Measurements from ENCODE around the gene CAMK4. TPM values are rescaled to one million over a fixed set of nuclear protein-coding genes. Genes with fewer than 3 reads are reported as not detected.

The CAMK4 gene
- total RNA-seq, 1 experiment from 2014 or later = 19.3 TPM

DNA sequence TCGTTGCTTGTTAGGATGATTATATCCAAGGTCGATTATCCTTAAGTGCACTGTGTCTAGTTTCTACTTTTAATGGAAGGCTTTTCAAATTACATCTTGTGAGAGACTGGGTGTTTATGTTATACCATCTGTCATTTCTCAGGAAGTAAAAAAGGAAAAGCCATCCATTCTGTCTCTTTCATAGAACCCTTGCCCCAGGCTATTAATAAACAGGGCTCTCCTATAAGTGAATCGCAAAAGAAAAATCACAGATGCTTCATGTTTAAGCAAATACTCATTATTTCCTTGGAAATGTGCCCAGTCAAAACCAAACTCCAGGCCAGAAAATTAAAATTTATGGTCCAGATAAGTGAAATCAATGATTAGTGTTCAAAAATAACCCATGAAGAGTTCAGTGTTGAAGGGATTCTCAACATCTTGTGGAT is 230.0 kb downstream of the CAMK4 start:
- Histone ChIP-seq H3K9me3 (replicated peaks) (no peaks in the 10 kb centered on the region), H3K4me1 (peaks cover 12% of the 10 kb centered on the region), H3K27me3 (no peaks in the 10 kb centered on the region), H3K27ac (peak overlapping the region; percentile 41; the same call in 1 of the 2 replicates), H3K4me3 (peak overlapping the region; percentile 18), H3K36me3 (no peaks in the 10 kb centered on the region)
- peak; percentile 27 to 78 for DNase-seq

DNA sequence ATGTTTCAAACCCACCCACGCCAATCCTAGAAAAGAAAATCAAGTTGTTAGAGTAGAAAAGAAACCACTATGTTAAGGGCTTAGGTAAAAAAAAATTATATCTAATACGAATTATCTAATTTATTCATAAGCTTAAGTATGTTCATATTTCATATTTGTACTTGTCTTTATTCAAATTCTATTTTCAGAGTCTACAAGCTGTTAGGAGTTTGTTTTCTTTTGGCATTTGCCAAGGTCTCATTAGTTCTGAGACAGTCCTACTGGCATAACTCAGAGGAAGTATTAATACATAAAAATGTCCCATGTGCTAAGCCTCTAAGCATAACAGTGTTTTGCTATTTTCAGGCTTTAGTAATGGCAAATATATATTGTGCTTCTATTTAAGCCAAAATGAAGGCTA is 230.6 kb downstream of the CAMK4 start:
- H3K9me3 ChIP-seq (replicated peaks) = no peaks in the 10 kb centered on the region
- no peak overlapping the region for H3K4me3 ChIP-seq
- H3K27me3 ChIP-seq = no peaks in the 10 kb centered on the region
- no peak for DNase-seq
- peaks cover 12% of the 10 kb centered on the region for H3K4me1 ChIP-seq
- H3K36me3 ChIP-seq = no peaks in the 10 kb centered on the region
- no peak overlapping the region for H3K27ac ChIP-seq

DNA sequence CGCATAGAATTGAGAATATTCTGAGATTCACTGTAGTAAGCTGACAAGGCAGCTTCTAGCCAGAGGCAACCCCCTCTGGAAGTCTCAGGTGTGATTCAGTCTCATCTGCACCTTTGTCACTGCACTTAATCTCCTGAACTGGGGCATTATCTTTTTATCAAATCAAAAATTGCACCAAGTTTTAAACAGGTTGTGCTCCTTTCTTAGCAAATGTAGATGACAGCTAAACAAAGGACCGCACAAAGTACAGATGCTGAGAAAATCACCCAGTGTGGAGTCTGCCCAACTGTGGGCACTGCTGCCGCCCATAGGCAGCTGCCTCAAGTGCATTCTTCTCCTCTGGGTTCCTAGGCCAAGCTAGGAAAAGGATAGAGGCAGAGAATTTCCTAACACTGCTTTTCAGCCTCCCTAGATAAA is 237.1 kb downstream of the CAMK4 start:
- Histone ChIP-seq H3K4me1 (no peaks in the 10 kb centered on the region), H3K9me3 (replicated peaks) (no peaks in the 10 kb centered on the region), H3K4me3 (no peak overlapping the region), H3K27me3 (no peaks in the 10 kb centered on the region), H3K27ac (no peak overlapping the region), H3K36me3 (no peaks in the 10 kb centered on the region)
- peak in 1 of 2 experiments; percentile 34 for DNase-seq

DNA sequence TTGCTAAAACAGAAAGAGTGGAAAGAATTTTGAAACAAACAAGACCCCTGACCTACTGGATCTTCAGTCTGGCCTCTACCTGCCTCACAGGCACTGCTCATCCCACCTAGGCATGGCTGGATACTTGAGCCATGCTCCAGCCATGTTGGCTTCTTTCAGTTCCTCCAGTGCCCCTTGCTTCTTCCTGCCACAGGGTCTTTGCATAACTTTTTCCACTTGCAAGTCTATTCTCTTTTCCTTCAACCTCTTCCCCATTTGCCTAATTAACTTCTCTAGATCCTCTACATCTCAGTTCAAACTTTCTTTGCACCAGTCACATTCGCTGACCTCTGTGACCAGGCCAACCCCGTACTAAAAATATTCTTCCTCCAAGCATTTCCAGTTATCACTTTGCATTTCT is 237.8 kb downstream of the CAMK4 start:
- H3K36me3 ChIP-seq = no peaks in the 10 kb centered on the region
- no peak overlapping the region for H3K27ac ChIP-seq
- no peaks in the 10 kb centered on the region for H3K4me1 ChIP-seq
- no peaks in the 10 kb centered on the region for H3K9me3 ChIP-seq (replicated peaks)
- no peak for DNase-seq
- no peak overlapping the region for H3K4me3 ChIP-seq
- no peaks in the 10 kb centered on the region for H3K27me3 ChIP-seq

DNA sequence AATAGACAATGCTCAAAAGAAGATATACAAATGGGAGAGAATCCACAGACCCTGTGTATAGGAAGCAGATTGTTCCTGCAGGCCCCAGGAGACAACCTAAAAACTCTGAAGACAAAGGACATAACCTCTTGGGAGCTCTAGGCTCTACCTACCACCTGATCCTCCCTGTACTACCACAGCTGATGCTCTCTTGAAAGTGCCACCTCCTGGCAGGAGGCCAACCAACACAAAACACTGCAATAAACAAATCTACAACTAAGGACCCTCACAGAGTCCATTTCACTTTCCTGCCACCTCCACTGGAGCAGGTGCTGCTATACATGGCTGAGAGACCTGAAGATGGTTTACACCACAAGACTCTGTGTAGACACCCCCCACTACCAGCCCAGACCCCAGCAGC is 239.1 kb downstream of the CAMK4 start:
- H3K9me3 ChIP-seq (replicated peaks) = no peaks in the 10 kb centered on the region
- no peaks in the 10 kb centered on the region for H3K27me3 ChIP-seq
- H3K4me3 ChIP-seq = no peak overlapping the region
- no peak overlapping the region for H3K27ac ChIP-seq
- H3K36me3 ChIP-seq = no peaks in the 10 kb centered on the region
- DNase-seq = peak in 1 of 2 experiments; percentile 12
- no peaks in the 10 kb centered on the region for H3K4me1 ChIP-seq

DNA sequence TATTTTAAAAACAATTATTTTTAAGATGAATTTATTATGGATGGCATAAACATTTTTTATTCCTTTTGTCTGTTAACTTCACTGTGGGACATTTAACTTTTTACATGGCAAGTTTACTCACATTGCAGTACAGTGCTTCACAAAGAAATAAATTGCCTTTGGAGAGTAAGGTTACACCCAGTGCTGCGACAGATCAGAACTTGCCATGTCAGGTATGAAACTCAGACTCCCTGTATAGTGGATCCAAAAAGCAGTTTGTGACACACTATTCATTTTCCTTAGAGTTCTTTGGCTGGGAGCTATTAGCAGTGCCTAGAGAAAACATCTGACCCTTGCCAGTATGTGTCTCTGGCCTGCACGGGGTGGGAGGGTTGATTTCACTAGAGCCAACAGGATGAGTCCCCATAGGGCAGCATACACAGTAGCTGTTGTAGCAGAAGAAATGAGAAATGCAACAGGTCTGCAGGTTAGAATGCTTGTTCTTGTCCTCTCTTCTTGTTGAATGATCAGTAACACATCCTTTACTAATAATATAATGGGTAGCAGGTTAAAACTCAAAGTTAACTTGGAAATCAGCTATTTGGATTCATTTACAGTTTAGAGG is 245.2 kb downstream of the CAMK4 start:
- H3K4me1 ChIP-seq = no peaks in the 10 kb centered on the region
- H3K4me3 ChIP-seq = no peak overlapping the region
- DNase-seq = no peak
- no peaks in the 10 kb centered on the region for H3K36me3 ChIP-seq
- no peak overlapping the region for H3K27ac ChIP-seq
- H3K9me3 ChIP-seq (replicated peaks) = no peaks in the 10 kb centered on the region
- no peaks in the 10 kb centered on the region for H3K27me3 ChIP-seq

GRCh38 chr5:111469903-111470302 is 245.7 kb downstream of the CAMK4 start:
- Histone ChIP-seq H3K4me3 (no peak overlapping the region), H3K27ac (no peak overlapping the region), H3K9me3 (replicated peaks) (no peaks in the 10 kb centered on the region), H3K36me3 (no peaks in the 10 kb centered on the region), H3K4me1 (no peaks in the 10 kb centered on the region), H3K27me3 (no peaks in the 10 kb centered on the region)
- no peak for DNase-seq

GRCh38 chr5:111472096-111472495 is 247.9 kb downstream of the CAMK4 start:
- no peaks in the 10 kb centered on the region for H3K4me1 ChIP-seq
- no peaks in the 10 kb centered on the region for H3K36me3 ChIP-seq
- H3K4me3 ChIP-seq = no peak overlapping the region
- DNase-seq = no peak
- no peak overlapping the region for H3K27ac ChIP-seq
- no peaks in the 10 kb centered on the region for H3K9me3 ChIP-seq (replicated peaks)
- no peaks in the 10 kb centered on the region for H3K27me3 ChIP-seq

DNA sequence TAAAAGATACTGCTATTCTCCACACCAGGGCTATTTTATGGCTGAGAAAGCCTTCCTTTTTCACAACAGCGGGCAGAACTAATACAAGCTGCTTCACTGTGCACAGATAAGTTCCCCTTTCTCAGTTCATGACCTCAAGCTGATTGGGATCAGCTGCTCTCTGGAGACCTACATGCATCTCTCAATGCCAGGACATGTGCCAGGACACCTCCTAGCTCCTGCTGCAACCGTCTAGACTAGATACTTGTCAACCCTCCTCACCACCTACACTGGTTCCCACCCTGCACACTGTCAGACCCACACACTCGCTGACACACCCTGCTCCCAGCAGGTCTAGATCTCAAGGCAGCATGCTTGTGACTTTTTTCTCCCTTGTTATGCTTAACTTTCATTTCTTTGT is 248.4 kb downstream of the CAMK4 start:
- H3K27ac ChIP-seq = no peak overlapping the region
- no peak for DNase-seq
- H3K36me3 ChIP-seq = no peaks in the 10 kb centered on the region
- no peaks in the 10 kb centered on the region for H3K4me1 ChIP-seq
- no peaks in the 10 kb centered on the region for H3K27me3 ChIP-seq
- H3K9me3 ChIP-seq (replicated peaks) = no peaks in the 10 kb centered on the region
- no peak overlapping the region for H3K4me3 ChIP-seq

GRCh38 chr5:111478266-111478665 is 254.1 kb downstream of the CAMK4 start:
- Histone ChIP-seq H3K27ac (no peak overlapping the region), H3K4me3 (no peak overlapping the region), H3K4me1 (no peaks in the 10 kb centered on the region), H3K36me3 (no peaks in the 10 kb centered on the region; the same call in 1 of the 2 replicates), H3K9me3 (replicated peaks) (no peaks in the 10 kb centered on the region), H3K27me3 (no peaks in the 10 kb centered on the region)
- DNase-seq = peak in 1 of 2 experiments; percentile 22

DNA sequence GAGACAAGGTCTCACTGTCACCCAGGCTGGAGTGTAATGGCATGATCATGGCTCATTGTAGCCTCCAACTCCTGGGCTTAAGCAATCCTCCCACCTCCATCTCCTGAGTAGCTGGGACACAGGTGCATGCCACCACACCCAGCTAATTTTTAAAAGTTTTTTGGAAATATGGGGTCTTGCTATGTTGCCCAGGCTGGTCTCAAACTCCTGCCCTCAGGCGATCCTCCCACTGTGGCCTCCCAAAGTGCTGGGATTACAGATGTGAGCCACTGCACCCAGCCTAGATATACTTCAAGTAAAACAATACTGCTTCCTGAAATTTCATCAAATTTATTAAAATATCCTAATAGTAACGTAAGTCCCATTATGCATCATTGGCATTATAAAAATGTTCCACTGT is 254.7 kb downstream of the CAMK4 start:
- Histone ChIP-seq H3K36me3 (no peaks in the 10 kb centered on the region; the same call in 1 of the 2 replicates), H3K27ac (no peak overlapping the region), H3K4me1 (no peaks in the 10 kb centered on the region), H3K9me3 (replicated peaks) (no peaks in the 10 kb centered on the region), H3K27me3 (no peaks in the 10 kb centered on the region), H3K4me3 (no peak overlapping the region)
- no peak for DNase-seq

DNA sequence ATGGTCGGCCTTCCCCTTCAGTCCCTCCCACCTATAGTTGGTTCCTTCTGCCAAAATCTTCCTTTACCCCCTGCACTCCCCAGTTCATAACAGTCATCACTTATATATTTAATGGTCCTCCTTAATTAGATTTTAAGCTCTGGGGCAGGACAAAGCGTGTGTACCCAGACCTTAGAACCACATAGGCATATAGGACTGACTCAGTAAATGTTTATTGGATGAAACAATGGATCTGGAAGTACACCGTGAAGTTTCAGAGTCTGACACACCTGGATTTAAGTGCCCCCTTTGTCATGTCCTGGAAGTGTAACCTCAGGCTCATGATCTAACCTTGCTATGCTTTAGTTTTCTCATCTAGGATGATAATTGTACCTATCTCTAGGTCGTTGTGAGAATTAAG is 256.2 kb downstream of the CAMK4 start:
- Histone ChIP-seq H3K36me3 (peaks cover under 1% of the 10 kb centered on the region; the same call in 1 of the 2 replicates), H3K27me3 (no peaks in the 10 kb centered on the region), H3K4me3 (no peak overlapping the region), H3K4me1 (no peaks in the 10 kb centered on the region), H3K9me3 (replicated peaks) (no peaks in the 10 kb centered on the region), H3K27ac (no peak overlapping the region)
- no peak for DNase-seq

GRCh38 chr5:111486055-111486454 is 261.9 kb downstream of the CAMK4 start:
- H3K4me3 ChIP-seq = no peak overlapping the region
- no peak for DNase-seq
- no peak overlapping the region for H3K27ac ChIP-seq
- H3K36me3 ChIP-seq = 0 out of 2 replicates have a peak, but pooled peaks cover 4% of the 10 kb centered on the region
- H3K4me1 ChIP-seq = no peaks in the 10 kb centered on the region
- no peaks in the 10 kb centered on the region for H3K27me3 ChIP-seq
- no peaks in the 10 kb centered on the region for H3K9me3 ChIP-seq (replicated peaks)

DNA sequence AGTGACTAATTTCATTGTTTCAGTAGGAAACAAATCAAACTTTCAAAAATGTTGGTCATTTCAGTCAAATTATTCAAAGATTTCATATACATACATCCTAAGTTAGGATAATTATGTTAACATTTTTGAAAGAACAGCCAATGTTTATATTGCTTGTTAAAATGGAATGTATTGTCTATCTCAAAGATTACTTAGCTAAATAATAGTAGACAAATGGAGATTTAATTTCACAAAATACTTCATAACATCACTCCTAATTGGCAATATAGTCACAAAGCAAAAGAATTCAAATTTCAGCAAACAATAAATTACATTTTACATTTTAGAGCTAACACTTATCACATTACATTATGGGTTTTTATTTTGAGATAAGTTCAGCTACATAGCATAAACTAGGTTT is 262.7 kb downstream of the CAMK4 start:
- H3K4me1 ChIP-seq = no peaks in the 10 kb centered on the region
- no peaks in the 10 kb centered on the region for H3K9me3 ChIP-seq (replicated peaks)
- H3K27ac ChIP-seq = no peak overlapping the region
- no peak overlapping the region for H3K4me3 ChIP-seq
- H3K36me3 ChIP-seq = 0 out of 2 replicates have a peak, but pooled peaks cover 4% of the 10 kb centered on the region
- no peaks in the 10 kb centered on the region for H3K27me3 ChIP-seq
- no peak for DNase-seq

DNA sequence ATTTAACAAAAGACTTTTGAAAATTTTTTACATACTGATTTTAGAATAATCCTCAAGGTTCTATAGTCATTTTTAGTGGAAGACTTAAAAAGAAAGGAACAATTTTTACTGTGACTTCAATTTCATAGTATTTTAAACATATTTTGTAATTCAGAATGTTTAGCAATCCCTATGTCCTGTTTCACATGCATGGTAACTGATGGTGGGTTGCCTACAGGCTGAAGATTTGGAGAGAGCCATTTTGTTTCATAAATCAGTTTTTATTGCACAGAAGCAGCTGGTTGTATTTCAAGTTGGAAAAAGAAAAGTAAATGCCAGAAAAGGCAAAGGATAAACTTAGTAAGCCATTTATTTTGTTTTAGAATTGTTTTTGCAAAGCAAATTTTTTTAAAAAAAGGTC is 264.2 kb downstream of the CAMK4 start:
- H3K36me3 ChIP-seq = 0 out of 2 replicates have a peak, but pooled peaks cover 5% of the 10 kb centered on the region
- DNase-seq = no peak
- no peak overlapping the region for H3K27ac ChIP-seq
- no peaks in the 10 kb centered on the region for H3K27me3 ChIP-seq
- no peaks in the 10 kb centered on the region for H3K9me3 ChIP-seq (replicated peaks)
- H3K4me3 ChIP-seq = no peak overlapping the region
- H3K4me1 ChIP-seq = no peaks in the 10 kb centered on the region

DNA sequence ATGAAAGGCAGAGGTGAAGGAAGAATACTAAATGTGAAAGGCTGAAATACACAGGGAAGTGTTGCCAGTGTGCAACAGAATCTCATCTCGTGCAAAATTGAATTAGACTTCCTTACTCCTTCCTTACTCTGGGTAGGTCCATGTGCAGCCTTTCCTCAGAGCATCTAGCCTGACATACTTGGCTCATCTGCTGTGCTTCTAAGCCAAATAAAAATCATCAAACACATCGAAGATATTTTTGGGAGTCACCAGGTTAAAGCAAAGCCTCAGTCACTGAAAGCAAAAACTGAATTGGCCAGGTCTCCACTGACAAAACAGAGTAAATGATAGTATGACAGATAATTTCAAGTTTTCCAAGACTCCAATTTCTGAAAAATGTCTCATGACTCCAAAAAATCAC is 268.8 kb downstream of the CAMK4 start:
- Histone ChIP-seq H3K4me1 (no peaks in the 10 kb centered on the region), H3K27me3 (no peaks in the 10 kb centered on the region), H3K27ac (no peak overlapping the region), H3K9me3 (replicated peaks) (no peaks in the 10 kb centered on the region), H3K4me3 (no peak overlapping the region), H3K36me3 (peaks cover 16% of the 10 kb centered on the region; the same call in 1 of the 2 replicates)
- DNase-seq = no peak
